HG03520 (cell line): ENCODE data around the gene LPAR2.
"Not testable (repeated sequence)": the region's sequence is repeated elsewhere in the genome, so short reads cannot be mapped to it uniquely, and the experiment has no call there.

ENCODE experiments used
- ATAC-seq: cut with Tn5 transposase; IDR thresholded peaks from one replicate; pipeline ENCODE4 v1.9.1; 2021; ENCODE audit warnings: mild to moderate bottlenecking, moderate library complexity; ENCODE audit not compliant: unreplicated experiment

The LPAR2 gene

GRCh38 chr19:19602136-19602712 is 25.8 kb downstream of the LPAR2 start:
- ATAC-seq: no peak

- no peak for ATAC-seq
Measured at GRCh38 chr19:19600793-19601330, 27.2 kb downstream of the LPAR2 start.

GRCh38 chr19:19598728-19599451 is 29.1 kb downstream of the LPAR2 start:
- ATAC-seq: not testable (repeated sequence)

GRCh38 chr19:19597809-19598306 is 30.2 kb downstream of the LPAR2 start:
- peak; percentile 50 for ATAC-seq

- ATAC-seq: no peak
Measured at GRCh38 chr19:19595171-19595701, 32.8 kb downstream of the LPAR2 start.

GRCh38 chr19:19594381-19594780 is 33.6 kb downstream of the LPAR2 start:
- no peak for ATAC-seq

- ATAC-seq: no peak
Measured at GRCh38 chr19:19592690-19593089, 35.3 kb downstream of the LPAR2 start.

GRCh38 chr19:19591133-19591825 is 36.7 kb downstream of the LPAR2 start:
- ATAC-seq: no peak

GRCh38 chr19:19588546-19588945 is 39.5 kb downstream of the LPAR2 start:
- ATAC-seq: no peak

- no peak for ATAC-seq
Measured at GRCh38 chr19:19587771-19588170, 40.2 kb downstream of the LPAR2 start.

- ATAC-seq: no peak
Measured at GRCh38 chr19:19584356-19584755, 43.7 kb downstream of the LPAR2 start.

- no peak for ATAC-seq
Measured at GRCh38 chr19:19582471-19582870, 45.5 kb downstream of the LPAR2 start.

- ATAC-seq: no peak
Measured at GRCh38 chr19:19581391-19581790, 46.6 kb downstream of the LPAR2 start.

- ATAC-seq: no peak
Measured at GRCh38 chr19:19580418-19580817, 47.6 kb downstream of the LPAR2 start.

GRCh38 chr19:19579533-19580361 is 48.3 kb downstream of the LPAR2 start:
- ATAC-seq: no peak

GRCh38 chr19:19578252-19578651 is 49.8 kb downstream of the LPAR2 start:
- ATAC-seq: no peak

- ATAC-seq: no peak
Measured at GRCh38 chr19:19575411-19575810, 52.6 kb downstream of the LPAR2 start.
